Body of pancreas (tissue), 4 donors: ENCODE data around the gene S100A1. TPM values are rescaled to one million over a fixed set of nuclear protein-coding genes. Genes with fewer than 3 reads are reported as not detected.

Experiments used
- ATAC-seq: fragments of 150-250 bp; one replicate; pipeline ENCODE4 v1.9.1; 2016
- DNase-seq, 4 donors: peaks; one replicate each; pipeline ENCODE4 v3.0.0-alpha.2; 2019
- H3K27ac ChIP-seq, 4 donors: fragments of 200-600 bp; sonication (generic); 1 replicate in 3 of 4; 2 replicates in 1 of 4; pipeline versions ENCODE4 v1.5.1 to v1.6.1; 2016 to 2019; ENCODE audit warnings: mild to moderate bottlenecking in 1 of 4, mixed read lengths in 1 of 4, moderate library complexity in 1 of 4
- H3K27me3 ChIP-seq, 2 donors: fragments of 200-600 bp; sonication (generic); one replicate each; pipeline ENCODE4 v1.6.0; 2016; ENCODE audit warnings: mild to moderate bottlenecking in 1 of 2
- H3K36me3 ChIP-seq, 2 donors: fragments of 200-600 bp; sonication (generic); replicated peaks in 1 of 2; 2 replicates each; pipeline ENCODE4 v1.5.1; 2016; ENCODE audit warnings: low read depth in 2 of 2; ENCODE audit not compliant: insufficient read depth in 1 of 2
- H3K4me1 ChIP-seq: fragments of 200-600 bp; sonication (generic); one replicate; pipeline ENCODE4 v1.6.0; 2016
- H3K4me3 ChIP-seq, 2 donors: fragments of 200-600 bp; sonication (generic); 1 replicate in 1 of 2; 2 replicates in 1 of 2; pipeline ENCODE4 v1.5.1; 2016 to 2019
- H3K9me3 ChIP-seq, 3 donors: fragments of 200-600 bp; sonication (generic); 1 replicate in 2 of 3; 2 replicates in 1 of 3; pipeline ENCODE4 v1.5.1; 2016
- CTCF ChIP-seq, 7 experiments: fragments of 450-650 bp in 4 of 7; fragments of 200-600 bp in 3 of 7; sonication (generic) in 3 of 7; IDR thresholded peaks; one replicate each; pipeline ENCODE4 v1.5.1; 2016 to 2019; ENCODE audit warnings: antibody characterized with exemption in 7 of 7
- POLR2A ChIP-seq, 3 donors: fragments of 450-650 bp; IDR thresholded peaks; one replicate each; pipeline ENCODE4 v1.6.1; 2016; ENCODE audit warnings: antibody characterized with exemption in 3 of 3, mild to moderate bottlenecking in 2 of 3
- WGBS, 2 donors: methylation state at CpG; one replicate each; pipeline ENCODE4 v1.1.5; 2017; 5-methylcytosine and 5-hydroxymethylcytosine counted together
- intact Hi-C: fragments of 100-400 bp; cut with DNase I; formaldehyde crosslinking; loops from one replicate; pipeline ENCODE4 v1.15.1; 2023
- total RNA-seq, 2 donors: library from RNA; depleted of rRNA; stranded (reverse); fragments of >200 nt; gene quantifications; one replicate each; pipeline ENCODE4 v1.1.0, GENCODE V29; 2016

Gene S100A1
- total RNA-seq, 2 donors from 2014 or later = 7.3 to 57.0 TPM

GRCh38 chr1:153588482-153588881 is 39.8 kb upstream of the S100A1 start:
- peaks cover 5% of the 10 kb centered on the region for H3K4me1 ChIP-seq
- intact Hi-C loops = no loop called here
- no peak overlapping the region for H3K4me3 ChIP-seq
- no peak overlapping the region for H3K27ac ChIP-seq
- TF ChIP-seq CTCF (IDR thresholded peaks at IDR 0.05) = no peak
- TF ChIP-seq POLR2A (IDR thresholded peaks at IDR 0.05) = no peak
- no peaks in the 10 kb centered on the region for H3K9me3 ChIP-seq
- no peak for ATAC-seq
- no peaks in the 10 kb centered on the region for H3K36me3 ChIP-seq
- DNase-seq = no peak
- H3K27me3 ChIP-seq = no peaks in the 10 kb centered on the region
- WGBS, 2 donors = 65 to 82% methylated on average over 2 of the region's 2 CpGs

GRCh38 chr1:153592748-153593147 is 35.5 kb upstream of the S100A1 start:
- intact Hi-C loops = no loop called here
- Histone ChIP-seq H3K4me3 (no peak overlapping the region), H3K27ac (no peak overlapping the region), H3K9me3 (no peaks in the 10 kb centered on the region), H3K4me1 (peaks cover 5% of the 10 kb centered on the region), H3K27me3 (no peaks in the 10 kb centered on the region), H3K36me3 (no peaks in the 10 kb centered on the region)
- WGBS, 2 donors = 45 to 57% methylated on average over 4 of the region's 4 CpGs
- no peak for TF ChIP-seq CTCF (IDR thresholded peaks at IDR 0.05)
- no peak for TF ChIP-seq POLR2A (IDR thresholded peaks at IDR 0.05)
- ATAC-seq (no peak), DNase-seq (no peak)

GRCh38 chr1:153597206-153597605 is 31.0 kb upstream of the S100A1 start:
- Histone ChIP-seq H3K27me3 (no peaks in the 10 kb centered on the region), H3K4me3 (no peak overlapping the region), H3K9me3 (no peaks in the 10 kb centered on the region), H3K36me3 (no peaks in the 10 kb centered on the region), H3K27ac (no peak overlapping the region), H3K4me1 (peaks cover 5% of the 10 kb centered on the region)
- WGBS, 2 donors = 87 to 92% methylated on average over 6 of the region's 6 CpGs
- ATAC-seq (no peak), DNase-seq (no peak)
- intact Hi-C loops = no loop called here
- TF ChIP-seq CTCF (IDR thresholded peaks at IDR 0.05) (no peak), POLR2A (IDR thresholded peaks at IDR 0.05) (no peak)

- DNase-seq (no peak), ATAC-seq (no peak)
These were observed 29.7 kb upstream of the S100A1 start for GRCh38 chr1:153598309-153599172.

More at GRCh38 chr1:153598309-153599172, 29.7 kb upstream of the S100A1 start:
- no peaks in the 10 kb centered on the region for H3K36me3 ChIP-seq
- TF ChIP-seq POLR2A (IDR thresholded peaks at IDR 0.05) = no peak
- no peak for TF ChIP-seq CTCF (IDR thresholded peaks at IDR 0.05)
- H3K4me3 ChIP-seq = no peak overlapping the region
- no peaks in the 10 kb centered on the region for H3K4me1 ChIP-seq
- 75 to 78% methylated on average over 5 to 7 of the region's 7 CpGs for WGBS, 2 donors
- H3K27ac ChIP-seq = no peak overlapping the region
- H3K9me3 ChIP-seq = no peaks in the 10 kb centered on the region
- intact Hi-C loops = no loop called here
- H3K27me3 ChIP-seq = no peaks in the 10 kb centered on the region
